NK-92 treated with Interleukin-12 subunit alpha and Interleukin-12 subunit beta, amount 100 ng/mL, for 24 hours (cell line): ENCODE measurements around the gene ARHGAP15.

Experiments used
- DNase-seq: peaks from one replicate; lab custom pipeline; 2025; lab: John Stamatoyannopoulos, UW

Gene ARHGAP15

GRCh38 chr2:143345887-143346787 lies 216.9 kb downstream of the ARHGAP15 start:
- no peak for DNase-seq

GRCh38 chr2:143347271-143347695 lies 218.1 kb downstream of the ARHGAP15 start:
- no peak for DNase-seq

DNA sequence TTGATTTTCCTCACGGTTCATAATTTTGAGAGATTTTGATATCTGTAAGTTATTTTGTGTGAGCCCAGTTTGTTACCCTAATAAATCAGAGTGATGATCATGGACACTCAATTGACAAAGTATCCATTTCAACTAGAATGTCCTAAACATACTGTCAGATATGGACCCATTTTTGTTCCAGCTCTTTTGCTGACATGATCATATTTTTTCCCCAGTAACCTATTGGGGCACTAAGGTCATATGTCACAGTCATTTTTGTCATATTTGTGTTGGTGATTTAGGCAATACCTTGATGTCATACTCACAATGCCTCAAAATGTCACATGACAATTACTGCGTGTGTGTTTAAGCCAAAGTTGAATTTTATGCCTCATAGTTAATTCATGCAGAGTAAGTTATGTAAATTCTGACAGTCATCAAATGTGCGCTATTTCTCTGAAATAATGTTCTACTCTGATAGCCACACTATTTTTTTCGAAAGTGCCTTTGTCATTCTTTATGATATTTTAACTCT lies 218.7 kb downstream of the ARHGAP15 start:
- no peak for DNase-seq

DNA sequence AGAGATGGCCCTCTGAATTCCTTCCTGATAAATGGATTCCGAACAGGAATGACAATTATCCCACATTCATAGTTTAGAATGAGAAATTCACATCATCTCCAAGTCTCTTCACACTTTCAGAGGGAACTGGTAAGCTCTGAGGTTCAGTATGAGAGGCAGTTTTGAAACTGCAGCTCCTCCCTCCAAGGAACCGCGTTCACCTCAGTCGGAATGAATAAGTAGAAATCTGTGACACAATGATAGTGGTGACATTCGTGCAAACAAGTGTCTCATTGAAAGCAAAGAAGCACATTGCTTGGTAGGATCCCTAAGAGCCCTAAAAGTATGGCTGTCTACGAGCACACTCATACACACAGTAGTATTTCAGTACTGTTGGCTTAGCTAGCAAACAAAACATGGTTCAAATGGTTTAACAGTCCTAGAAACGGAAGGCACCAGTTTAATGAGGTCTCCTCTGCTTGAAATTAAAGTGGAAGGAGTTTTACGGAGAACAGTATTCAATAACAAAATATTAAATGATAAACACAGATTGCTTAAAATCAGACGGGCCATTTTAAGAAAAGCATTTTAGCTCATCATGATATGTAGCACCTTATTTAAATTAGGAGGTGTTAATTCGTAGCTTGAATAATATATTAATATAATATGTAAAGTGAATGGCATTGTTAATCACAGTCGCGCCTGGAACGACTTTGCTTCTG lies 225.0 kb downstream of the ARHGAP15 start:
- no peak for DNase-seq

DNA sequence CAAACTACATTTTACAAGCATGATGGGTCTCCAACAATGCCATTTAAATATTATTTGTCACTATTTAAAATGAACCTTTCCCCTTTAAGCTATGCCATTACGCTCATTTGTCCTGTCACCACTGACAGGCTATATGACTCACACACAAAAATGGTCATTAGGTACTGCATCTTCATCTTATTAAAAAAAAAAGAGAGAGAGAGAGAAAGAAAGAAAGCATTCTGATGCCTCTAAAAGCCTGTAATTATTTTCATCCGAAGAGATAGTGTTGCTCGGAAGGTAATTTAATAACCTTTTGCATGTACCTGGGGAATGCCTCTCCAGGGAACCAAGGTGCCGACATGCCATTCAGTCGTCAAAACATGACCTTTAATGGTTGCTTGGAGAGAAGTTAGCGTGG lies 226.7 kb downstream of the ARHGAP15 start:
- DNase-seq: no peak

DNA sequence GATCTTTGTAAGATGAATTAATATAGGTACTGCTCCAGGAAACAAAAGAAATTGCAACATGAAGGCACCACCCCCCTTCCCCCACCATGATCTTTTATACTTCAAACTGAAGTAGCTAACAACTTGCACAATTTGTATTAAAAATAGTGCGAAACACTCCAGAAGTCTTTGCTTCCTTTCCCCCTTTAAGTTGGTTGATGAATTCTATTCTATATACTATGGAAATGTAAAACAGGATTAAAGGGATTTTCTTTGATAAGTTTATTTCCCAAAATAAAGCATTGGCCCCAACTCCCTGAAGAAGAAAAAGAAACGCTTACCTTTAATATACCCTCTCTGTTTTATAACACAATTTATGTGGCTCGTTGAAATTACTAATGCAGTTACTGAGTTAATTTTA lies 227.1 kb downstream of the ARHGAP15 start:
- DNase-seq: no peak

DNA sequence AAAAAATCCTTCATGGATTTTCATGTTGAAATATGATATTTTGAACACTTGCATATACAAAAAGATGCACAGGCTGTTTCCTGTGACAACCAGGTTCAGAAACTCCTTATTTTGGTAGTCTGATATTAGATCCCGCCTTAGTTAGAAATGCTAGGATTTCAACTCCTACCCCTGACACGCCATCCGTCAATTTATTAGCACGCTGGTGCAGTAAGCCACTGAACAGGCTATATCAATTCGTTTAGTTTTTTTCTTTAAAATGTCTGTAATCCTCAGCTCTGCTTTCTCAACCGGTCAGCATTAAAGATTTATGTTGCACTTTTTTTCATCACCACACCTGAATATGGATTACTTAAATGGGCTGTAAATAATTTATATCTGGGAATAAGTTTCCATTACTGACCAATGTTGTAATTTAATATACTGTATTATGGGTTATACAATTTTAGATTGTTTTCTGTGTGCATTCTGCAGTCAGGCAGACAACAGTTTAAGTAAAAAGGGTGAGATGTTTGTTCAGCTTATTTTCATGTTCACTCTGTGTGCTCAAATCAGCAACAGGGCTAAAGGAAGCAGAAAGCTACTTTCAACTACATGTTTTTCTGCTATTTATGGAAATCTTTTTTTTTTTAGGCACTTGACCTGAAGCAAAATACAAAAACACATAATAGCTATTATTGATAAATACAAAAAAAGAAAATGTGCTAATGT lies 227.7 kb downstream of the ARHGAP15 start:
- DNase-seq: no peak

GRCh38 chr2:143357966-143358365 lies 228.7 kb downstream of the ARHGAP15 start:
- DNase-seq: no peak

DNA sequence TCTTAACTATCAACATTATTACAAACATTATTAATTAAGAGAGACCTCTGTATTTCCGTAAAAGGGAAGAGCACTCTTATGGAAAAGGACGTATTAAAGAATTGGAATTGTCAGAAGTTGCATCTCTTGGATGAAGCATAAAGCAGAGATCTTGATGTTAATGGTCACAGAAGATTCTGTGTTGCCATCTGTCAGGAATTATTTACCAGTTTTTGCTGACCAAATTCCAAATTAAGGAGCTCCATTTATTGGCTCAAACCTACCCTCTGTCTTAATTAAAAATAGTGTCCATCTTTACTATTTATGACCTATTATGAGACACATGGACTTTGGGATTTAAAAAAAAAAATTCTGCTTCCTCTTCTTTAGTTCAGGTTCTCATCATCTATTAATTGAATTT lies 232.1 kb downstream of the ARHGAP15 start:
- no peak for DNase-seq

DNA sequence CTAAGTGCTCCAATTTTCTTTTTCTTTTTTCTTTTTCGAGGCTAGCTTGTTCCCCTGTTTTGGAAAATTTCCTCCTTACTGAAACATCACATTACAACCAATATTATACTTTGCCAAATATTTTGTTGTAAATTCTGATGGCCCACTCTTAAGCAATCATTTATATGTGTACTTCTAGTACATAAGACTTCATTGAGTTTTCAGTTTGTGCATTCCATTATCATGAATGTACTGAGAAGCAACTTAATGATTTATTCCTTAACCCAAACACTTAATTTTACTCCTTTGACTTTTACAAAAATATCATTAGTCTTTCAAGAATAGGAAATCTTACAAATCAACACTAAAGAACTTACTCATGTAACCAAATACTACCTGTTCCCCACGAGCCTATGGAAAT lies 242.4 kb downstream of the ARHGAP15 start:
- DNase-seq: no peak

DNA sequence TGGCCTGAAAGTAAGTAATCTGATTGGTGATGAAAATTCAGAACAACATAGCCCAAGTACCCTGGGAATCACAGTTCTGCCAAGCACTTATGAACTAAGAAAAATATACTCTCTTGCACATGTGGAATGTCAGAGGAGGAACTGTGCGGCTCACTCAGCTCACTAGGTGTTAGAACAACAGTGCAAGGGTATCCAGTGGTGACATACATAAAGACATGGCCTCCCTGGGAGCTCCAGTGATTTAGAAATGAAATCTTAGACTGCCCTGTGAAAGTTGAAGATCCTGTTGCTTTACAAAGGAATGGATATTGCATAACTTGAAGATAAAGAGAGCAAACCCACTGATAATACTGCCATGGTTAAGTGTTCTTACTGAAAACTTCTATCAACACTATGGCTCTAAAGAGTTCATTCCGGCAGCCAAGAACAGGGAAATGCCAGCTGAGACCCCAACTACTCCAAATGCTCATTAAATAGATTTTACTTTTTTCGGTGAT lies 246.2 kb downstream of the ARHGAP15 start:
- DNase-seq: no peak

- no peak for DNase-seq
Measured at GRCh38 chr2:143378996-143379395, 249.8 kb downstream of the ARHGAP15 start.

GRCh38 chr2:143379955-143380354 lies 250.7 kb downstream of the ARHGAP15 start:
- DNase-seq: no peak

- DNase-seq: no peak
Measured at GRCh38 chr2:143382573-143382972, 253.4 kb downstream of the ARHGAP15 start.

DNA sequence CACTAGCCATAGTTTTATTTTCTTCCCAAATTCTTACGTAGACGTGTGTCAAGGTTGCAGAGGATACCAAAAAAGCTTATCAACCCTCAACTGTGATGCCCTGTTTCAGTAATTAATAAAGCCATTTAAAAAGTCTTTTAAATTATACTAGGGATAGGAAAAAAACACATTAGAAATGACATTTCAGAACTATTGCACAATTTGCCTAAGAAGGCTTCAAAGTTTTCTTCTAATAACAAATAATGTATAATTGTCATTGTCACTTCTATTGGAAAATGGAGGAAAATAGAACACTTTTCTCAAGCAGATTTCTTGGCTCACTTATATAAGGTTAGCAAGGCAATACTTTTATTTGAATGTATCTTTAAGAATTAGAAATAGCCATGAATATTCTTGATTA lies 253.8 kb downstream of the ARHGAP15 start:
- DNase-seq: no peak

GRCh38 chr2:143384111-143384510 lies 254.9 kb downstream of the ARHGAP15 start:
- DNase-seq: no peak

DNA sequence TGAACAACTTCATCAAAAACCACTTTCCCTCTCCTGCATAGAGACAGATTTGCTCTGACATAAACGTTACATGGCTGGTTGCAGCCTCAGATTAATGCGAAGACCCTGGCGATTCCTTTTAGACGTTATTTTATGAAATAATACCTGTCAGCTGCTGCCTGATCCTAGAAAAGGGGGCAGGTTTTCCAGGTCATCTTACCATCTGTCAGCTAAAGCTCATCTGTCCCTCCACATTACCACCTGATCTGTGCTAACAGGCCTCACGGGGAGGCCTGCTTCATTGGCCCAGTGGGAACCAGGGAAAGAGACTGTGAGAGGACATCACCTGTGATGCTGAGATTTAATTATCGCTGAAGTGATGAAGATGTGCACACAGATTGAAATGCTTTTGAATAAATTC lies 261.0 kb downstream of the ARHGAP15 start:
- DNase-seq: no peak

DNA sequence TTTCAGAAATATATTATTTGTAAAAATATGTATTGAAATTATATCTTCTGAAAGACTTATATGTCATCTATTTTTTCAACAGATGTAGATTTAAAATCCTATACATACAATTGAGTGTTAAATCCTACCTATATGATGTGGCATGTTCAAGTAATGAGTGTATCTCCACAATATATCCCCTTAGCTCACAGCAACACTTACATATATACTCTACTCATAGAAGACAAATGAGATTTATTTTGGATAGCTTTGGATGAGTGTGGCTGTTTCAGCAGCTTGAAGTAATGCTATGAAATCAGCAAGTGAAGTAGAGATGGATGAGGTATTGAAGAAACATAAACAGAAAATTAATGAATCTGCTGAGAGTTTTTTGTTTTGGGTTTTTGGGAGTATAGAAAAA lies 263.1 kb downstream of the ARHGAP15 start:
- no peak for DNase-seq

DNA sequence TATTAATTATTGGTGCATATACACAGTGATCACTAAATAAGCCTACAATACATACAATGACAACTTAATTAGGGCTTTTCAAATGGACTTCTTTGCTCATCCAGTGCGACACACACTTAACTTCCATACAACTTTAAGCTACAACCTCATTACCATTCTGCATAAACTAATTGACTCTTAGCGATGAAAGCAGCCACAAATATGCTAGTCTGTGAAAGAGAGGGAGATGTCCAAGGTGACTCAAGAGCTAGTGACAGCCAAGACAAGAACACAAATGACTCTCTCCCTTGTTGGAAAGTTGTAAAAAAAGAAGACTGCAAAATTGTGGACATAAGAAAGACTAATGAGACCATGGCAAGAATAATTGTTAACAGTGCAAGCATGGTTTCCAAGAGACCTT lies 264.8 kb downstream of the ARHGAP15 start:
- no peak for DNase-seq

- DNase-seq: no peak
Measured at GRCh38 chr2:143397884-143398614, 268.8 kb downstream of the ARHGAP15 start.

- no peak for DNase-seq
Measured at GRCh38 chr2:143398781-143399180, 269.6 kb downstream of the ARHGAP15 start.

DNA sequence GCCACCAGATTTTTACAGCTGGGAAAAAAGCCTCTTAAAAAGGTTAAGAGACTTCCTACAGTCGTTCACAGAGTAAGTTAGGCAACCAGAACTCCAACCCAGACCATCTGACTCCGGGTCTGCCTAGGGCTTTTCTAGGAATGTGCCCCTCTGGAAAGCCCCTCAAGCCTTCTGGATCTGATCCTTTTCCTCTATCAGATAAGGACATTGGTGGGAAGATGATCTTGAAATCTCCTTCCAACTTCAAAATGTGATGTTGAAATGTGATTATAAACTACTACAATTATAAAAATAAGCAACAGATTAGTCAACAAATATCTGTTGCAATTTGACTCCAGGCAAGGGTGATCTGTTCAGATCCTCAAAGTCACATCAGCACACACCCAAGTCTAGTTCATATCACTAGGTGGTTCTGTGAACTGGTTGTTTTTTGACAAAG lies 270.4 kb downstream of the ARHGAP15 start:
- no peak for DNase-seq
